Right renal pelvis (tissue), 4 donors: Measurements from ENCODE around the gene YPEL5. TPM values are rescaled to one million over a fixed set of nuclear protein-coding genes. Genes with fewer than 3 reads are reported as not detected.
A peak's percentile ranks its signal among the peaks of the same experiment; 100 is the strongest.
"Not testable (repeated sequence)": the region's sequence is repeated elsewhere in the genome, so short reads cannot be mapped to it uniquely, and the experiment has no call there.

Experiments
- DNase-seq, 4 donors: peaks; one replicate each; pipeline ENCODE4 v3.0.0-alpha.2; 2013; ENCODE audit warnings: low read depth in 4 of 4, low spot score in 3 of 4, missing footprints in 1 of 4
- polyA plus RNA-seq, 4 donors: library from polyadenylated mRNA; unstranded; fragments of 120-200 nt; gene quantifications; one replicate each; pipeline ENCODE4 v1.2.1, GENCODE V29; 2013; ENCODE audit not compliant: insufficient read length in 4 of 4

YPEL5 gene
- polyA plus RNA-seq, 4 donors = 107 to 147 (median 129) TPM

DNA sequence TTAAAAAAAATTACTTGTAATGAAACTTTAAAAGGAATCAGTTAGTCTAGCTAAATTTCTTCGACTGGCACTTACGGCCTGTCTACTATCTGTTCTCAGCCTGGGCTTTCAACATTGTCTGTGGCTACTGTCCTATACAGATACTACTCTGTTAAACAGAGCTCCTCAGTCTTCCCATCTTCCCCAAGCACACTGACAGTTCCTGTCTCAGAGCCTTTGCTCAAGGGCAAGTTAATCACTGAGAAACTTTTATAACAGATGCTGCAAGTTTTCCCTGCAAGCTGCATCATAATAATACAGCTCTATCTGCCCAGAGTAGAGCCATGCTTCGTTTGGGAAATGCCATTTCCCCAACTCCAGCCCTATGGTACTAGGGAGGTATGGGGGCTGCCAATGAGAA, 11.3 kb upstream of the YPEL5 start:
- DNase-seq = no peak

DNA sequence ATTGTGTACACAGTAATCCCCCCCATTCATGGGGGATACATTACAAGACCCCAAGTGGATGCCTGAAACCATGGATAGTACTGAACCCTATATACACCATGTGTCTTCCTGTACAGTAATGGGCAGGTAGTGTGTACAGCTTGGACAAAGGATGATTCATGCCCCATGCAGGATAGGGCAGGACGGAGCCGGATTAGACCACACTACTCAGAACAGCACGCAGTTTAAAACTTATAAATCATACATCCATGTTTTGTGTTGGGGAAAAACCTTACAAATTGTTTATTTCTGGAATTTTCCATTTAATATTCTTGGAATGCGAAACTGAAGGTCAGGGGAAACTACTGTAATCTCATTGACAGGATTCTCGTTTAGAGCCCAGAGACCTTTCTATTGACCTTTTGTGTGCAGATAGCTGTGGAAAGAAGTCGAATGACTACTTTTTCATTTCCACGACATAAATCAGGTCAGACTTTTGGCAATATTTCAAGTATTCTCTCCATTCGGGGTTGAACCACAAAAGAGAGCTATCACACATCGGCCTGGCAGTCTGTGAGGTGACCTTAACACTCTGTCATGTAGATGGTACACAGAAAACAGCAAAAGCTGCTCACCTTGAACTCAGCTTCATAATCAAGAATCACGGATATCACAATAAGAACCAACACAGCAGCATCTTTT, 9.9 kb upstream of the YPEL5 start:
- no peak for DNase-seq

DNA sequence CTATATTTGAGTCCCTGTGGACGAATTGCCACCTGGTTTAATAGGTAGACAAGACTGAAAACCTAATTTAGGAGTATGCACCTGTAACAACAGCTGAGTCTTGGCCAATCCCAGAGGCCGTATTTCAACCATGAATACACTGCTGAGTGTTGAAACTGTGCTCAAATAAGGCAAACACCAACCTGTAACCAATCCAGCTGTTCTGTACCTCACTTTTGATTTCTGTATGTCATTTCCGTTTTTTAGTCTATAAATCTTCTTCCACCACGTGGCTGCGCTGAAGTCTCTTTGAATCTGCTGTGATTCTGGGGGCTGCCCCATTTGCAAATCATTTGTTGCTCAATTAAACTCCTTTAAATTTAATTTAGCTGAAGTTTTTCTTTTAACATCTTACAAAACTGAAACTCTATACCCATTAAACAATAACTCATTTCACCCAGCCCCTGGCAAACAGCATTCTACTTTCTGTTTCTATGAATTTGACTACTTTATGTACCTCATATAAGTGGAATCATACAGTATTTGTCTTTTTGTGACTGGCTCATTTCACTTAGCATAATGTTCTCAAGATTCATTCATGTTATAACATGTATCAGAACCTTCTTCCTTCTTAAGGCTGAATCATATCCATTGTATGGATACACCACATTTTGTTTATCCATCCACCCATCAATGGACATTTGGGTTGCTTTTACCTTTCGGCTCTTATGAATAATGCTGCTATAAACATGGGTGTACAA, 7.5 kb upstream of the YPEL5 start:
- no peak for DNase-seq

DNA sequence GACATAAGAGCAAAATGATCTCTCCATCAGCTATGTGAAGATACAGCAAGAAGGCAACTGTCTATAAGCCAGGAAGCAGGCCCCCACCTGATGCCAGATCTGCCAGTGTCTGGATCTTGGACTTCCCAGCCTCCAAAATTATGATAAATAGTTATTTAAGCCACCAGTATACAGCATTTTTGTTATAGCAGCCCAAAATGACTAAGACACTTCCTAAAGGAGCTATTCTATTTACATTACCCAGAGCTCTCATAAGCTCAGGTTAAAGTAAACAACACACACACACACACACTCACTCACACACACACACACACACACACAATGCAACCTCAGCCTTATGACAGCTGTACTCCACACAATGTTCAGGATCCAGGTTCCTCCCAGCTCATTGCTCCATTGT, 5.7 kb upstream of the YPEL5 start:
- no peak for DNase-seq

DNA sequence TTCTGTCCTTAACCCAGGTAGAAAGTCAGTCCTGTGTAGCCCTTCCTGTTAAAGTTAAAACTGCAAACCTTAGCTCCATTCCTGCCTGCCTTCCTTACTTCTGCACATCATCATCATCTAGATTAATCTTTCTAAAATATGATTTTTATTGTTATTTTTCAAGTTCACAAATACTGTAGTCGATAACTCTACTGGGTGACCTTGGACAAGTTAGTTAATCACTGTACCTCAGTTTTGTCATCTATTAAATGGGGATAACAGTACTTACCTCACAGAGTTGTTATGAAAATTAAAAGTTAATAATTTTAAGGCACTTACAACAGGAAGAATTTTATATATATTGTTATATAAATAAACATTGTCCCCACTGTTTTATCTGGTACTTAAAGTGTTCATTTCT, 2.5 kb upstream of the YPEL5 start:
- DNase-seq = no peak

DNA sequence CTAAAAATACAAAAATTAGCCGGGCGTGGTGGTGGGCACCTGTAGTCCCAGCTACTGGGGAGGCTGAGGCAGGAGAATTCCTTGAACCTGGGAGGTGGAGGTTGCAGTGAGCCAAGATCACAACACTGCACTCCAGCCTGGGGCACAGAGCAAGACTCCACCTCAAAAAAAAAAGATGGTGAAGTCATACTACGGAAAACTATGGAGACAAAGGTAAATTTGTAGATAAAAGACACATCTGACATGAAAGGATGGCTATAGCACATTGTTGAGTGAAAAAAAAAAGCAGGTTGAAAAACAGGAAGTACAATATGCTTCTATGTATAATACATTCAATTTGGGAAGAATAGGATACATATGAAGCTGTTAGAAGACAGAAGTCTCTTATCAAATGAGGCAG, 1.9 kb upstream of the YPEL5 start:
- not testable (repeated sequence) for DNase-seq

DNA sequence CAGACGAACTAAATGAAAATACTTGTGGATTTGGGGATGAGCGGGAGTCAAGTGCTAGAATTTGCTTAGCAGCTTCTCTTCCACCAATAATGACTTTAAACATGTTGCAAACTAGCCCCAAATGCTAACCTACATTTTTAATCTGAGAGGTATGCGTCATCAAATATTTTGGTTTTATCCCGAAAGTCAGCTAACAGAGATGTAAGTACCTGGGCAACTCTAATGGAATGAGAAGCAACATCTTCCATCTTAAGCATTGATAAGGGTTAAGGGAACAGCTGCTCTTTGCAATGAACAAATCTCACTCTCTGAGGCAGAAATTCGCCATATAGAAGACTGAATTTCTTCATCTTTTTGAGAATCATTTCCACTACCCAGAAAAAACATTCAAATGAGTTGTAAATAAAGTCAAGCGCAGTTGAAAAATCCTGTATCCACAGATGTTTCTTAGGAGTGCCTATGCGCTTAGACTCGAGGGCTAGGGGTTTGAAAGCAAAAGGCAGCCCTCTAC, 926 bp upstream of the YPEL5 start:
- no peak for DNase-seq

DNA sequence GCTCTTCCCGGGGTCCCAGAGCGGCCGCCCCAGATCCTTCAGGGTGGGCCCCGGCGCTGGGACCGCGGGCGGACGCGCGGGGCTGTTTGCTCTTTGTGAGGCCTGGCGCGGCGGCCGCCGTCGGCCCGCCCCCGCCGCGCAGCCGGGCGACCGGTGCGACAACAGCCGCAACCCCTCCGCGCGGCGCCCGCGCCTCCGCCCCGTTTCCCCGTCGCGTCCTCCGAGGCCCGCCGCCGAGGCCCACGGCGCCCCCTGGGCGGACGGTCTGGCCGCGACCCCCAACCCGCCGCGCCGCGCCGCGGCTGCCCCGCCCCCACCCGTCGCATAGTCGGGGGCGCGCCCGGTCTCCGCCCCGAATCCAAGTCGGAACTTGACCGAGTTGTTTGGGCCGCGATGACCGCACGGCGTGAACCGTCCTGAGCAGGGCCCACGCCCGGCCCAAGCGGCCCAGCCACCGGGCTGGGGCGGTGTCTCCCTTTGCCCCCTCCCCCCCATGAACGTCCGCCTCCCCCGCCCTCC, 448 bp downstream of the YPEL5 start:
- DNase-seq = no peak

DNA sequence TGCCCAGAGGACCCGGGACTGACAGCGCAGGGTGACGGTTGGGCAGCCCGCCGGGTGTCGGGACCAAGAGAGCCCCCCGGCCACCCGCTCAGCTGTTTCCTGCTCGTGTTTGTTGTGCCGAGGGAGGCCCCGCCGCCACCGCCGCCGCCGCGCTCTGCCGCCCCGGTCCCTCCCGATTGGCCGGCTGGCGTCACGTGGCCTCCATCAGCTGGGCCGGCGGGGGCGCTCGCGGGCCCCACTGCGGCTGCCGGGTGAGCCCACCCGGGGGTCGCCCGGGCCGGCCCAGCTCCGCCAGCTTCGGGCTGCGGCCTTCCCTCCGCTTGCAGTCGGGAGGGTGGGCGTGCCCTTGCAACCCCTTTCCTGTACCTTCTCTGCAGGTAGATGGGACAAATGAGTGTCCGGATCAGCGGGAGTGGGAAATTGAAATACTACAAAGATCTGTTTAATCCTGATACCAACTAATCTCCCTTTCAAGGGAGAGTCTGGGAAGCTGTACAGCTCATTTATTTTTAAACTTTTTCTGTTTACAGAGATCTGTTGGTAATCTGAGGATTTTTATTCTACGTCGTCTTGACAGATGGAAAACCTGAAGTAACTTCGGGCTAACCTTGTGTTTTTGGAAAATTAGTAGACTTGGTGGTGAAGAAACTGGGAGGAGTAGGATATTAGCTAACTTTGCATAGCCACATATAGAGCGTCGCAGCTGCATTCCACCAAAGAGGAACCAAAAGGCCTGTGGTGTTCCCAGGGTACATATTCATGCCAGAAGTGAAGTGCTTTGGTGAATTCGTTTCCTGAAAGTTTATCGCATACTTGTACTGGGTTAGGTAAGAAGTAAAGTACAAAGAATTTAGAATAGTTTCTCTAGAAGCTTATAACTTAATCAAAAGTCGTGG, 1.2 kb downstream of the YPEL5 start:
- peak in 3 of 4 donors; percentile 56 to 63 (median 57) for DNase-seq

DNA sequence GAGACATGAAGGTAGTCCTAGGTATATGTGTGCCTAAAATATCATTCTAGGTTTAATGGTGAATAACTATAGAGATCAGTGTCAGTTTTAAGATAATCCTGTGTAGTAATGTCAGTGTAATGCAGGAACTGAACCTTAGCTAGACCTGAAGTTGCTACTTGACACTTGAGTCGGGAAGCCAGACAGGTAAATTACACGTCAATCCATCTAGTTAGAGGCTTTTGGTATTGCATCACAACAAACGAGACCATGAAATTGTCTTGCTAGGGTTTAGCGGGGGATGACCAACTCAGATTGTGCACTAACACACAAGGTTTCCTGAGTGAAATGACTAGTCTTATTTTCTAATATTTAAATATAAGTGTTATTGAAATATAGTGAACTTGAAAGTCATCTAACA, 2.0 kb downstream of the YPEL5 start:
- no peak for DNase-seq

DNA sequence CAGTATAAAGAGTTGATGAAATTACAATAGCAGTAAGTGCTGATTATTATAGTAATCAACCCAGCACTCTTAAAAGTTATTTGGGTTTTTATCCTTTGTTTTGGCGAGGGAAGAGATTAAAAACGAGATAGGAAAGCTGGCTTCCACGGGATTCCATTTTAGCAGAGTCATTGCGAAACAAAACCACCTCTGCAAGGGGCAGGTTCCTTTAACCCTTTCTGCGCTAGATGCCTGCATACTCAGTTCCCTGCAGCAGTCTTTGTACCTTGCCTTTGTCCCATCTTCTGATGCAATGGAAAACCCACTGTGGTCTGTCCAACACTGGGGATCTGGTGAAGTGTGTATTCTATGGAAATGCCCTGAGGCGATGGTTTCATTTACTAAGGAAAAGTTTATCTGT, 2.7 kb downstream of the YPEL5 start:
- no peak for DNase-seq

DNA sequence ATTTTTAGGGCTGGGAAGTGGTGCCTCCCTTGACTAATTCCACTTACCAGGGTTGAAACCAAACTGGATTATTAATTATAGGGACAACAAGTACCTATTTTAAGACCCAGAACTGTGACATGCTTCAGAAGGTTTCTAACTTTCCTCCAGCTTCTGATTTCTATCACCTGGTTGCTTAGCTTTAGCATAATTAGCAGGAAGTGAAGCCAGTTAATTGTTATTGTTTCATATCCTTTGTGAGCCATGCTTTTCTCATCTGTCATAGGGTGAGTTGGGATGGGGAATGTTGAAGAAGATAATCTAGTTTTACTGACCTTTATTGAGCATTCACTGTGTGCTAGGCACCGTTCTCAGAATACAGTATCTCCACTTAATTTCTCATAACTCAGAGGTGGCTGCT, 3.2 kb downstream of the YPEL5 start:
- DNase-seq = no peak

DNA sequence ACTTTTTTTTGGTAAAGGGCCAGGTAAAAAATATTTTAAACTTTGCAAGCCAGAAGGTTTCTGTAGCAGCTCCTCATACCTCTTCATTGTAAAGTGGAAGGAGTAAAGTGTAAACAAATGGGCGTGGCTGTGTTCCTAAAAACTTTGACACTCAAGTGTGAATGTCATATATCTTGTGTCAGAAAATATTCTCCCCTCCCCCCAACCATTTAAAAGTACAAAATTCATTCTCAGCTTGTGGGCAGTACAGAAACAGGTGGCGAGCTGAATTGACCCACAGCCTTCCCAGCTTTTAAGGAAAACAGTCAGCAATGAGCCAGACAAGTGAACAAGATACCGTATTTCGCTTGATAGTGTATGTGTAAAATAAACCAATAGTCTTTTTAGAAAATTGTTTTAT, 4.0 kb downstream of the YPEL5 start:
- no peak for DNase-seq

DNA sequence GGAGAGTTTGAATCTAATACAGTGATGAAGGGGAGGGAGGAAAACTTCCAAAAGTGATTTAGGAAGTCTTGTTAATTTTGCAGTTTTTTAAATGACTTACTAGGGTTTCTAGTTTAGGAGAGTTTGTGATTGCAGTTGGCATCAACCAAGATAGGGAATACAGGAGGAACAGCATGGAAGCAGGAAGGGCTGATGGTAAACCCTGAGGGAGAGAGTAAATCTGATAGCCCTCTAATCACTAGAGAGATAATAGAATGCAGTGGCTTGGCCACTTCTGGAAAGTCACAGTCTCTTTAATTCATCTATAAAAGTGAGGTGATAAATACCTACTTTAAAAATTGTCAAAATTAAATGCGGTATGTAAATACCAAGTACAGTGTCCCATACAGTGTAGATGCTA, 5.6 kb downstream of the YPEL5 start:
- no peak for DNase-seq

DNA sequence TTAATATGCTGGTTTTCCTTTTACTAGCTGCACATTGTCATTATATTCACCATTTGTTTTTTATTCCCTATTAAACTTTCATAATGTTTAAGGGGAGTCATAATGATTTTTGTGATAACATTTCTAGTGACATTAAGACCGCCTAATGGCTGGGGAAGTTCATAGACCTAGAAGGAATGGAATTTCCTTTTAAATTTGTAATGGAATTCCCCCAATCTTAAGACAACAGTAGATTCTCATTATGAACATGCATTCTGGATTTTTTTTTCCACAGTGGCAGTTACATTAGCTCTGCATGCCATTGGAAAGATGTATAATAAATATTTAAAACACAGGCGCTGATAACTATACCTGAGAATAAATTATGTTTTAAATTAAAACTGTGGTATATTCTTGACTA, 8.4 kb downstream of the YPEL5 start:
- DNase-seq = no peak

DNA sequence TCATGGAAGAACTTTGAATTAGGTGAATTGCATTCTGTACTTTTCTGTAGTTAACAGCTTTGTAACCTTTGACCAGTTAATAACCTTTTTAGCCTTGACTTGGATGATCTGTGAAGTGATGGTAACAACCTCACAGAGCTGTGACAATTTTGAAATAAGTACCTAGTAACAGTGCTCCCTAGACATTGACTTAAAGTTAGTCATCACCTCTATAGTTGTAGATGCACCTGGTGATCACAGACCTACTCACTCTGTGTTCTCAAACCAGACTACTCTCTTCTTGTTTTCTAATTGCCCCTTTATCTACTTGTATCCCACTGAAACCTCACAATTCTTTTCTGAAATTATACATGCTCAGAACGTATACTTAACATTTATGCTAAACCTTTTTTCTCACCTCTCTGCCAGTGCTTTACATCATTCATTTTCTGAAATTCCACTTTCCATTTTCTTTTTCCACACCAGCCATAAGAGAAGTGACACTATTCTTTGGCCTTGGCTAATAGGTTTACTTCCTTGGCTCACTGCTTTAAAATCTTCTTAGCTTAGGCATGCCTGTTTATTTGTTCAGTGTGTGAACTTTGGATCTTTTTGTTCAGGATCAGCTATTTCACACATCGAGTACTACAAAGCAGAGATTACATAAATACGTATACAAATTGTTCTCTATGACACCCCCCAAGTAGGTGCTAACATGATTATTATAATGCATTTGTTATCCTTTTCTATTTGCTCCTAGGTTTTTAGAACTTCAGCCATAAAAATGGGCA, 9.3 kb downstream of the YPEL5 start:
- no peak for DNase-seq

DNA sequence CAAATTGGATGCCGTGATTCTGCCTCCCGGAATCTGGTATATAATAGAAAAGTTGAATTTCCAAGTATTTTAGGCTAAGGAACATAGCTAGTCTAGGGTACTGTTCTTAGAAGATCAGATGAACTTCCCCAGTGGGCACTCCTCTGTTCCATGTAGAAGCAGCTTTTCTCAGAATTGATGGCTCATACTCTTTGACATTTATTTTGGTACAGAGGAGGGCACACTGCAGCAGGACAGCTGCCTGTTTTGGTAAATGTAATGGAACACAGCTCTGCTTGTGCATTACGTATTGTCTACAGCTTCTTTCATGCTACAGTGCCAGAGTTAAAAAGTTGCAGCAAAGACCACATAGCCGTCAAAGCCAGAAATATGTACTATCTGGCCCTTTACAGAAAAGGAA, 10.8 kb downstream of the YPEL5 start:
- no peak for DNase-seq

DNA sequence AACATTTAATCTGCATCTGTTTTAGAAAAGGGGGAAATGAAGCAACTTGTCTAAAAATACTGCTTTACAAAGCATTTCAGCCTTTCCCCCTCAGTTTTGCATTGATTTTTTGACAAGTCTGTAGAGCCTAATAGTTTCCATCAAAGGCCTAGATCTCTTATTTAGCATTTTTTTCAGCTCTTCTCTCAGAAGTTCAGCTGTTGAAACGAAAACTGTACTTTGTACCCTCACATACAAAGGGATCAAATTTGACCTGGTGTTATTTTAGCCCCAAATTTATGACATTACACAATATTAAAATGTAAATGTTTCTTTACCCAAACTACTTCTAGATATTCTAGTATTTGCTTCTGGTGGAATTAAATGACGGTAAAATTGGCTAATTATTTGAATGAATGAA, 13.0 kb downstream of the YPEL5 start:
- DNase-seq = no peak

DNA sequence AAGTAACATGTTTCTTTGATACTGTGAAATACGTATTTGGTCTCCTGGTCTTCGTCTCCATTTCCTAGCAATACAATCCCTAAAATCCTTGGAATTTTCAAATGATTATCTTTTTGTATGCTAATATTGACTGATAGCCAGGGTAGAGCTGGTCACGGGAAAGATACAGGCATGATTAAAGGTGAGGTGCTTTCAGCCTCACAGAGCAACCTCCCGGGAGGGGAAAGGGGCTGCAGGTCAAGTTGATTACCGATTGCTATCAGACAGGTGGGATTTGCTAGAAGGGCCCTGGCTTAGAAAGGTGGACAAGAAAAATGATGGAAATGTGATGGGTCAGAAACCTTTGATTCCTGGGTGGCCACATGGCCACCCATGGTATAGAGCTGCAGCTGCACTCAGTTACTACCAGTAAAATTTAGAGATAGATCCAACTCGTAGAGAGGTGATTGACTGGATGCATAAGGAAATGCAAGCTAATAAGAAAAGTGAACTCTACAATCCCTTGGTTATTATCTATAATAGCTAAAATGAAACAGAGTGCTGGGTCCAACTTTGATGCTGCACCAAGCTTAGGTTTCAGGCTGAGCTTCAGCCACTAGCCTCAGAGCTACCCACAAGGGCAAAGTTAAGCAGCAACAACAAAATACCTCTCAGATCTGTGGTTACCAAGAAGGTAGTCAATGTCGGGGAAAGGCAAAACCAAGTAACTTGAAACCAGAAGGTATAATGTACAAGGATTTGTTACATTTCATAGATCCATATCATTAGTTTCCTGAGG, 15.3 kb downstream of the YPEL5 start:
- no peak for DNase-seq

DNA sequence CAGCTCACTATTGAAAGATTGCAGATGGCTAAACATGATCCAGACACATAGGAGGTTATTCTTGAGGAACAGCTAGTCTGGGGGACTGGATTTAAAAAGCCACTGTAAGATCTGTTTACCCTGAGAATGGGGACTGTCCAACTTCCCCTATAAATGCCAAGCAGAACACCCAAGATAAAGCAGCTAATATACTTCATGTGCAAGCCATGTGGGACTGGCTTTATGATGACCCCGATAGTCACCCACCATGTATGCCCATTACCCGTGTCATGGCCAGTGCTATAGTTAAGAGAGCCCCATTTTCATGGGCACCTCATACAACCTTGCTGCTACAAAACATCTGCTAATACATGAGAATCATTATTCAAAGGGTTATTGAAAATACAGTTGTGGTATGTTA, 16.0 kb downstream of the YPEL5 start:
- DNase-seq = no peak
